NCI-H1092 (cell line): ENCODE results near the gene MAN2A2.

Experiments used
- DNase-seq: peaks from one replicate; lab custom pipeline; 2025; lab: John Stamatoyannopoulos, UW

MAN2A2 gene

DNA sequence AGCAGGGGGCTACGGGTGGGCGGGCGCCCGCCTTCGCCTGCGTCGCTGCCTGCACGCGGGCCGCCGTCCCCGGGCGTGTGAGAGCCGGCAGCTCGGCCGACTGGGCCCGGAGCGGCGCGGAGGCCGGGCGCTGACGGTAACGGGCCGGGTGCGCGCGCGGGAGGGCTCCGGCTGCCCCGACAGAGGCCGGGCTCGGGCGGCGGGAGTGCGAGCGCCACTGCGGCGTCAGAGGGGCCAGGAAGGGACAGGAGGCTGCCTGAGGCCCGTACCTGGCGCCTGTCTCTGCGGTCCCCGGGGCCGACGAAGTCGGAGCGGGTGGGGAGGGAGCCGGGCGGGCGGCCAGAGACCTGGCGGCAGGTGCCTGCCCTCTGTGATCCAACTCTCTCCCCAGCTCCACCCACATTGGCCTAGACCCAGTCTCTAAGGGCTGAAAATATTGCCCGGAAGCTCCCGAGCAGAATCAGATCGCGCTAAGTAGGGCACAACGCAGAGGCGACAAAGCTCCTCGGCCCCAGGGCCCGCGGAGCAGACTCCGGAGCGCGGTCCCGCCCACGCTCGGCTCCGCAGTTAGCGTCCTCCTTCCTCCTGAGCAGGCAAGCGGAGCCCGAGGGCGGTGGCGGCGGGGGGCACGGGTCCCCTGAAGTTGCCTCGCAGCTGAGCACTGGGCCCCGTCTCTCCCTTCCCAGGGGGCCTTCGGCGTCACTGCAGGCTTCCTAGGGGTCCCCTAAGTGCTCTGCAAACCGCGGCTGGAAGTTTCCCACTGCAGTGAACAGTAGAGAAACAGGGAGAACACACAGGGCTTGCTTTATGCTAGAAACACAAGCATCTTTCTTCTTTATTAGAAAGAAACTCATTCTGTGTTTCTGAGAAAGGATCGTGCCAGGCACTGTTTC lies at the start of gene MAN2A2:
MAN2A2 (plus strand) TSS at position 463 of the 893 bp plus-strand sequence. CDS start 906 bp downstream, outside the sequence.
- peak; percentile 18 for DNase-seq

DNA sequence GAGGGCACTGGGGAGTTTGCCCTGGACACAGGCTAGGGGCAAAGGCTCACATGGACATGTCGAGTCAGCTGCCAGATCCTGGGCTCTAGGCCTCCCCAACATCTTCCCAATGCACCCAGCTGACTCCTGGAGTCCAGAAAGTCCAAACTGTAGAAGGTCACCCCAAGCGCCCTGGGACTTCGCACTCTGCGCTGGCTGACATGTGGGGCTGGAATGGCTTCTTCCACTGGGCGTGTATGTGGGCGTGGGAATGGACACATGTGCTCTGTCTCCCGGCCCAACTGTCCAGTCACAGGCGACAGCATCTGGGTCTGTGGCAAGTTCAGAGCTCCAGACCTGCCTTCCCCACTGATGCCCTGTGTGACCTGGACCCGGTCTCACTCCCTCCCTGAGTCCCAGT lies 48.0 kb upstream of the MAN2A2 start:
- DNase-seq, result no peak

- no peak for DNase-seq
Observed at GRCh38 chr15:90857337-90857736, 45.8 kb upstream of the MAN2A2 start.

DNA sequence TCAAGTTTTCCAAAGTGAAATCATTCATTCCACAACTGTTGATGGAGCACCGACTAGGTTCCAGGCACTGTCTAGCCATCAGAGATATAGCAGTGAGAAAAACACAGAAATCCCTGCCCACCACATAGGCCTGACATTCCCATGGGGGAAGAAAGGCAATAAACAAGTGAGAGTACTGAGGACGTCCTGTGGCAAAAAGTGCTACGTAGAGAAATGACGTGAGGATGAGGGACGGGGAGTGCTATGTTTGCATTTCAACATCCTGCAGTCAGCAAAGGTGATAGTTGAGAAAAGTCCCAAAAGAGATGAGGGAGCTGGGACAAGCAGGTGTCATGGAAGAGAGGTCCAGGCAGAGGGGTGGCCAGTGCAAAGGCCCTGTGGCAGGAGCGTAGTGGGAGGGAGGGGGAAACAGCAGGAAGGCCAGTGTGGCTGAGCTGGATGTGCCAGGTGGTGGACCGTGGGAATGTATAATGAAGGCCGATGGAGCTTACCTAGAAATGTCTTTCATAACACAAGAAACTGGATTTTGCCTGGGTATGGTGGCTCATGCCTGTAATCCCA lies 45.1 kb upstream of the MAN2A2 start:
- DNase-seq, result no peak

DNA sequence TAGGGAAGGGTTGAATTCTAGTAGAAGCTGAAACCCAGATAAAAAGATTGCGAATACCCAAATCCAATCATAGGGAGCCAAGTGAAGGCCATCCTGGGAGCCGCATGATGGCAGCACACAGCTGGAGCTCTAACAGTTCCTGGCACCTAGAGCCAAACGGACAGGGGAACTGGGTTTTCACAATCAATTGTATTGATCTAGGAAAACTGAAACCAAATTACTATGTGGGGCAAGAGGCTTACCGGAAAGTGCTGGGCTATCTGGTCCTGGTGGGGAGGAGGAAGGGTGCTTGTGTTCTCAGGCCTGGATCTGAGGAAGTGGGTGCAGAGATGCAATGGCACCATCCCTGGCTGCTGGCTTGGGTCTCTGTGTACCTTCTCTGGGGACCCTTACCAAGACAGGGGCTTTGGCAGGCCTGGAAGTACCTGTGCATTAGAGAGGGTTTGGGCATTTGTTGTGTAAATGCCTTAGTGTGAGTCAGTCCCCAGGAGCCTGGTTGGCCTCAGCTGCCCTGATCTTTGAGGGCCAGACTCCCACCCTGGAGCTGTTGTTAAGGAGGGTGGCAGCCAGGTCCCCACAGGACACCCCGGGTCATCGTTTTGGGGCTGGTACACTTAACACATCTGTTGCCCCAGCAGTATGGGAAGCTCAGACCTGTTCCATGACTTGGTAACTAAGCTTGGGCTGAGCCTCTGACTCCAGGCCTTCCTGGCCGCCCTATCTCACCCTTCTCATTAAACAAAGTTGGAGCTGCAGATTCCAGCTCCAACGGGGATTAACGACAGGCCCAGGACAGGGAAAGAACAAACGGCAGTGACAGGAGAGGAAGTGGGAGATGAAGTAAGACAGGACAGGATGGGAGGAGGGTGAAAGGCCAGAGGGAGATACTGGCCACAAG lies 43.6 kb upstream of the MAN2A2 start:
- no peak for DNase-seq

GRCh38 chr15:90860450-90860849 lies 42.7 kb upstream of the MAN2A2 start:
- no peak for DNase-seq

DNA sequence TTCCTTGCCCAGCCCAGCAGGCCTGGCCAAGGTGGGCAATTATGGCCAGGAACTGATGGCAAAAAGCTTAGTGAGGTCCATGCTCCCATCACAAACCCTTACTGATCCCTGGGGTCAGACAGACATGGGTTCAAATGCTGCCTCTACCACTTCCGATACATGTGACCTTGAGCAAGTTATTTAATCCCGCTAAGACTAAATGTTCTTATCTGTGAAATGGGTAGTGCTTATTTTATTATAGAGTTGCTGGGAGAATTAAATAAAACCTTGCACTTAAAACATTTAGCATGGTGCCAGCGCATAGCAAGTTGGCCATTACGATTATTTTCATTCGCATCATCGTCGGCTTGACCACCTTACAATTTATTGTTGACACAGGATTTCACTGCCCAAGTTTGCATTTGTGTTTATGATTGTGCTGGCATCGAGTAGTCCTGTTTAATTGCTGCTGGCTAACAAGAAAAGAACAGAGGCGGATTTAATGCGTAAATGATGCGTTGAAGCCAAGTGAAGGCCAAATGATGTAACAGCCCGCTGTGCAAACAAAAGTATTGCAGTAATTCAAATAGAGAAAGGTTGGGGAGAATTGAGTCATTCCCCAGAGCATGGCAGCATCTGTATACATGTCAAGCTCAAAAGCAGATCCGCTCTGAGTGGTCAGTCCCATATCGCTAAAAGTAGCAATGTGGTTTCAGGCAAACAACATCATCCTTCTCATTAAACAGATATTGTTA lies 42.0 kb upstream of the MAN2A2 start:
- peak; percentile 48 for DNase-seq

GRCh38 chr15:90862487-90862886 lies 40.6 kb upstream of the MAN2A2 start:
- DNase-seq, result no peak

DNA sequence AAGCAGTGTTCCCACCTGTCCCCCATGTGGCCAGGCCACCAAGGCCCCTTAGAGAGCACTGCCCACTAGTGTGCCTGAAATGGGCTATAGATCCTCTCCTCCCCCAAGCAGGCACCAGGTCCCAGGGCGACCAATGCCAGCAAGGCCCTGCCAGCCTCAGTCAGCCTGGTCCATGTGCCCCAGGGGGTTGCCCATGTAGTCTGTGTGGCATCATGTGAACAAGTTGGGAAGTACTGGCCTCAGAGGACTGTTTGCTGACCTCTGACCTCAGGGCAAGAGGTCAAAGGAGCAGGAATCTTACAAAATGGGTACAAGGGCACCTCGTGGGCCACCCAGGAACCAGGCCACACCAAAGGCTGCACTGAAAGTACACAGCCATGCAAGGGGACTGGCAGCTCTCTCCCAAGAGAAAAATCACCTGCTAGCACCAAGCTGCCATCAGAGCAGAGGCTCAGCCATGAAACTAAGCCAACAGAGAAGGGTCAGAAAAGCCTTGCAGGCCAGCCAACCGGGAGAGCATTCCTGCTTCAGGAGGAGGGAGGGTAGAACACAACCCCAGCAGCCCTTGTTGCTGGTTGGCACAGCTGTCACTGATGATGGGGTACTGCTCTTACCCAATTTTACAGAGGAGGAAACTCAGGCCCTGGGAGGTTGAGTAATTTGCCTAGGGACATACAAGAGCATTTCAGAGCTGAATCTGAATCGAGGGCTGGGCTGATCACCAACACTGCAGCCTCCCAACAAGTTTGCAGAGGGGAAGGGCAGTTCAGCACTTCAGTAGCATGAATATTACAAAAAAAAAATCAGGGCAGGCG lies 39.9 kb upstream of the MAN2A2 start:
- DNase-seq, result no peak

DNA sequence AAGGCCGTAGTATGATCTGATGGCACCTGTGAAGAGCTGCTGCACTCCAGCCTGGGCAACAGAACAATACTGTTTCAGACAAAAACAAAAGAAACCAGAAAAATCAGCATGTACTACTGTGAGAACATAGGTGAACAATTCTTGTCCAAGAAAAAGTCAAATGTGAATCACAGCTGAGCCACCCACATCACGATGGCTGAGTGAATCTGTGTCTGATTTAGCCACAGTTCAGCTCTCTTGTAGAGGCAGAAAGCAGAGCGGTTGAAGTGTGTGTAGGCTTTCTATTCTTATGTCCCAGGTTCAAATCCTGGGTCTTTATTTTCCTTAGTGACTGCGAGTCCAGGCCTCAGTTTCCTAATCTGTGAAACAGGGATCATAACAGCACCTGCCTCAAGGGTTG lies 39.1 kb upstream of the MAN2A2 start:
- no peak for DNase-seq

GRCh38 chr15:90864507-90864906 lies 38.6 kb upstream of the MAN2A2 start:
- no peak for DNase-seq

DNA sequence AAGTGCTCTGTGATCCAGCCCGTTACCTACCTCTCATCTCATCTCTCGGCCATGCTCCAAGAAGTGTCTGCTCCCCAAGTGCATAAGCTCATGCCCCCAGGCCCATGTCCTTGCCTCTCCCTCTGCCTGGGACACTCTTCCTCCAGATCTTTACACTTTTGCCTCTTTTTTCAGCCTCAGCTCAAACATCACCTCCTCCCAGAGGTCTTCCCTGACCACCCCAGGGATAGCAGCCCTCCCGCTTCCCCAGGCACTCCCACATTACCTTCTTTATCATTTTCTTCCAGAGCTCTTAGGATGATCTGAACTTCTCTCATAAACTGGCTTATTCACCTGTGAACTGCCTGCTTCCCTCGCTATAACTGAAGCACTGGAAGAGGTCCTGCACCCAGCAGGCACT lies 37.4 kb upstream of the MAN2A2 start:
- no peak for DNase-seq

DNA sequence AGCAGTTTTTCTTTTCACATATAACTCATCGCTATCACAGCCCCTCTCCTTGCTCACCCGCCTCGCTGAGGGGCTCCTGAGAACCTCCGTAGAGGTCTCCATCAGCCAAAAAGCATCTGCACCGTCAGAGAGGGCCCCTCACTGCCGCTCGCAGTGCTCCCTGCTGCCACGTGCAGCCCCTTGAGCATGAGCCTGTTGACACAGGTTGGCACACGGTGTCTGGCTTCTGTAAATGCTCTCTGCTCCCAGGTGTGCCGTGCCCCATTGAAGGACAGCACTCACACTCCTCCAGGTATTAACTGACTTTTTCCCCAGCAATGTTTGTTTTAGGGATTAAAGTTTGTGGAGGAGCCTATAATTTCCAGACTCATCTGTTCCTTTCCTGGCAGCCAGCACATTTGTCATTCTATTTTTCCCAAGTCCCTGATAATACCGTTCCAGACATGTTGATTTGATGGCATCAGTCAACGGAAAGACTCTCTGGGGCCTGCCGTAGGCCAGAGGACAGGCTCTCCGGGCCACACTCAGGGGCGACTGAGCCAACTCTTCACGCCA lies 36.9 kb upstream of the MAN2A2 start:
- DNase-seq, result no peak

DNA sequence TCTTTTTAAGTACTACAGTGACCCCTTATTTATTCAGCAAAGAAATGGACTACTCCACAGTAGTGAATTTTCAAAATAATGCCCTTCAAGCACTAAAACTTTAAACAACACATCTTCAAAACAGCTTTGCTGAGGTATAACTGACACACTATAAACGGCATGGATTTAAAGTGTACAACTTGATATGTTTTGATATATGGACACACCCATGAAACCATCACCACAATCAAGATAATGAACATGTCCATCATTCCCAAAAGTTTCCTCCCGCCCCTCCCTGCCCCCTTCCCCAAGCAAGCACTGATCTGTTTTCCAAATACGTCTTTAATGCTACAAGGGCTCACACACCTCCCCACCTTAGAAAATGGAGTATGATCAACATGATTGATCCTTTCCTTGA lies 36.3 kb upstream of the MAN2A2 start:
- no peak for DNase-seq

DNA sequence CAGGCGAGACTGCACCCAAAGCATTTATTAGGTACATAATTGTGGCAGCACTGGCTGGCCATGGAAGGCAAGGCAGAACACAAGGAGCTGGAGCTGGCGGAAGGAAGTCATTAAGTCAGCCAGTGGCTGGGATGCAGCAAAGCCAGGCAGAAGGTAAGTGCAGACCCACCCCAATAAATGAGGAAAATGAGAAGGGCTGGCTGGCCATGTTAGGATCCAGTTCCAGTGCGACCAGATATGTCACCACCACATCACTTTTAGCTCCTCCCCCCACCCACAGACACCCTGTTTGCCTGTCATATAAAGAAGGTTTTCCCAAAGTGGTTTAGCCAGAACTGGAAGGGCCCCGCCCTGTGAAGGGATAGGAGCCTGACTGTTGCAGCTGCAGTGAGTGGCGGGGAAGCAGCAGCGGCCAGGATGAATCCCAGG lies 34.8 kb upstream of the MAN2A2 start, which contains the start of gene FURIN:
FURIN (plus strand) TSS at position 328 of the 429 bp plus-strand sequence. CDS start 7,153 bp downstream, outside the sequence.
- DNase-seq, result no peak

GRCh38 chr15:90869140-90869541 lies 34.0 kb upstream of the MAN2A2 start:
- no peak for DNase-seq

DNA sequence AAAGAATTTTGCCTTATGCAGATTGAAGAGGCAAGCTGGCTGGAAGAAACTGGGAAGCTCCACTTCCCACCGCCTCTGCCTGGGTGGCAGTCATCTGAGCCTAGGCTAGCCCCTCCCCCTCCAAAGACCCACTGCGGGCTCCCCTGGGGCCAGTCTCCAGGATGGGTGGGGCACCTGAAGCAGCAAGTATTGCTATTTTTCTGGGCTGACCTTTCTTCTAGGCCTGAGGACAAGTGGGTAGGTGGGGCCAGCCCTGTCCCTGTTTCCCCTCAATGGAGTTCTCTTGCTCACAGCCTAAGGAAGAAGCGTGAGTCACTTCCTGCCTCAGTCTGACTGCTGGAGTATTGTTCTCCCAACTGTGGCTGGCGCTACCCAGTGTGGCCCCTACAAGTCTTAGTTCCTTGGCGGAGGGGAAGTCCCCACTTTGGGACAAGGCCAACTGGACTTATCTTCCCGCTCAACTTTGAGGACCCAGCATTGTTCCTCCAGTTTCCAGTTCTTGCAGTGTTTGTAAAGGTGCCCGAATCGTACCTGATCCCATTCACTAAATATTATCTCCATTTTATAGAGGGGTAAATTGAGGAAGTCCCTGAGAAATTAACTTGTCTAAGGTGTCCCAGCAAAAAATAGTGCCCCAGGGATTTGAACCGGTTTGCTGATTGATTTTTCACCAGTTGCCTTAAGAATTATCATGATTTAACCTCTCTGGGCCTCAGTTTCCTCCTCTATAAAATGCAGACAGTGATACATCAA lies 33.3 kb upstream of the MAN2A2 start:
- DNase-seq, result no peak

- no peak for DNase-seq
Observed at GRCh38 chr15:90870354-90871138, 32.6 kb upstream of the MAN2A2 start.

DNA sequence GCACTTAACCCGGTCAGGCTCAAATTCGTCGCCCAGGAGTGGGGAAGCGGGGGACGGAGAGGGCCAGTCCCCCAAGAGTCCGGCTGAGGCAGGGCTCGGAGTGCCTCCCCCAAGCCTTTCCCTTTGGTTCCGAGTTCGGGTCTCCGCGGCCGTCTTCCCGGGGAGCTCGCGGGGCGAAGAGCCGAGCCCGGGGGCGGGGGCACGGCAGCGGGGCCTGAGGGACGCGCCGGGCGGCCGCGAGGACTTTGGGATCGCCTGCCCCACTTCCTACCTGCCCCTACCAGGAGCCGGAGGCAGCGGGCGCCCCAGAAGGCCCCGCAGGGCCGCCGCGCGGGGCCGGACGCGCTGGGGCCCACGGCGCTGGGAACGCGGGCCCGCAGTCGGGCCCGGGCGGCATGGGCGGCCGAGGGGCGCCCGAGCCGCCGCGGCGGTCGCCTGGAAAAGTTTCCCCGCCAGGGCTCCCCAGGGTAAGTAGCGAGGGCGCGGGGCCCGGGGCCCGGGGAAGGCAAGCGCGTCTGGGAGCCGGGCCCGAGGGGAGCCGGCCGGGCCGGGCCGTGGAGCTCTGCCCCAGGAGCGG lies 31.9 kb upstream of the MAN2A2 start:
- no peak for DNase-seq
